Measurements from ENCODE around the gene PTPRG.

- TF ChIP-seq CTCF (IDR thresholded peaks at IDR 0.05; ENCODE audit: insufficient read depth, low read depth, low read length) = no peak
- TF ChIP-seq EZH2 (IDR thresholded peaks at IDR 0.05; ENCODE audit: insufficient read depth, low read length) = no peak
These were observed 583.9 kb downstream of the PTPRG start for GRCh38 chr3:62145086-62145757.
